ENCODE data around the gene PAK4. TPM values are rescaled to one million over a fixed set of nuclear protein-coding genes. Genes with fewer than 3 reads are reported as not detected.

PAK4 gene
- total and polyA plus RNA-seq, 9 of the 15 experiments (the other 6 are each of a cell fraction or from before 2014, with no cell fraction given): 0.21 to 33.5 (median 5.8) TPM

DNA sequence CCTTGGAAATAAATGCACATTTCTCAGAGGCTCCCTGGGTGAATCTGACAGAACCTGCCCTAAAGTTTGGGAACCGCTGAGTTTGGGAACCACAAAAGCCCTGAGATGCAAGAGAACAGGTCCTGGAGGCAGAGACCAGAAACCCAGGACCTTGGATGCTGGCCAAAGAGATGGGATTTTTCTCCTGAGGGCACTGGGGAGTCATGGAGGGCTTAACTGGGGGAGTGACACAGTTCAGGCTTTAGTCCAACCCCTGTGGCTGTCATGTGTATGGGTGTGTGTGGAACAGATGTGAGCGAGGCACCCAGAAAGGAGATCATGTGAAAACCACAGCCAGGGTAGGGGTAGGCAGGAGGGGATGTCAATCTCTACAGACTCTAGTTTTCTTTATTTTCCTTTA lies 67.3 kb downstream of the PAK4 start:
- in situ Hi-C loops (cut with MboI) (loop anchor here (5.0 kb wide), 1 partner anchor 71 kb away; no protein-coding TSS in a partner anchor), intact Hi-C loops (cut with micrococcal nuclease) (no loop called here)
- ChIA-PET CTCF (ENCODE audit: low intra/inter-chr PET ratio) (no interaction called here), POLR2A (no interaction called here)
- 23% methylated on average over 2 of the region's 2 CpGs for WGBS (ENCODE audit: insufficient coverage, low coverage, missing lambda C conversion rate)
- Histone ChIP-seq H3K4me3 (no peak overlapping the region), H3K27ac (ENCODE audit: extremely low read depth, low read depth, low read length) (no peak overlapping the region), H2AFZ (ENCODE audit: low read depth, low read length) (no peak overlapping the region), H4K20me1 (replicated peaks; ENCODE audit: control insufficient read depth, insufficient read depth, low read length) (peaks cover 4% of the 10 kb centered on the region; the same call in 1 of the 2 replicates), H3K4me1 (replicated peaks in 1 of 2; ENCODE audit: control insufficient read depth in 2 of 2, insufficient read depth in 2 of 2, low read length in 2 of 2) (peaks cover 0 to 20% of the 10 kb centered on the region in 2 experiments; a peak in 3 of 5 replicates), H3K9ac (ENCODE audit: insufficient read depth in 1 of 2, low read depth in 2 of 2, low read length in 2 of 2) (no peak overlapping the region; a peak in 1 of 4 replicates), H3K9me3 (replicated peaks; ENCODE audit: control insufficient read depth, insufficient read depth, low read depth, low read length) (no peaks in the 10 kb centered on the region), H3K27me3 (ENCODE audit: control insufficient read depth in 2 of 2, insufficient read depth in 2 of 2, low read length in 2 of 2) (peaks cover 3 to 24% of the 10 kb centered on the region in 2 experiments; a peak in 2 of 5 replicates), H3K36me3 (ENCODE audit: control insufficient read depth, insufficient read depth, low read length) (no peaks in the 10 kb centered on the region), H3K4me2 (ENCODE audit: insufficient read depth, low read length) (no peak overlapping the region), H3K79me2 (ENCODE audit: control insufficient read depth, insufficient read depth, low read length) (no peaks in the 10 kb centered on the region), H3K9me1 (ENCODE audit: control insufficient read depth, insufficient read depth, low read length) (no peaks in the 10 kb centered on the region)
- no peak for FAIRE-seq
- ATAC-seq: no peak
- DNase-seq (ENCODE audit: extremely low read depth in 1 of 4, low spot score in 3 of 4): no peak
- TF ChIP-seq NFIC (IDR thresholded peaks at IDR 0.05) (peak; percentile 51), JUN (IDR thresholded peaks at IDR 0.05; ENCODE audit: borderline replicate concordance, low read depth, low read length) (no peak), JUN (CRISPR knock-in tag; IDR thresholded peaks at IDR 0.05; ENCODE audit: borderline replicate concordance) (no peak), RBM25 (IDR thresholded peaks at IDR 0.05; ENCODE audit: low read depth, low read length, severe bottlenecking) (peak; percentile 19)
- no TSS peak for BruUV-seq (replicated peaks)

DNA sequence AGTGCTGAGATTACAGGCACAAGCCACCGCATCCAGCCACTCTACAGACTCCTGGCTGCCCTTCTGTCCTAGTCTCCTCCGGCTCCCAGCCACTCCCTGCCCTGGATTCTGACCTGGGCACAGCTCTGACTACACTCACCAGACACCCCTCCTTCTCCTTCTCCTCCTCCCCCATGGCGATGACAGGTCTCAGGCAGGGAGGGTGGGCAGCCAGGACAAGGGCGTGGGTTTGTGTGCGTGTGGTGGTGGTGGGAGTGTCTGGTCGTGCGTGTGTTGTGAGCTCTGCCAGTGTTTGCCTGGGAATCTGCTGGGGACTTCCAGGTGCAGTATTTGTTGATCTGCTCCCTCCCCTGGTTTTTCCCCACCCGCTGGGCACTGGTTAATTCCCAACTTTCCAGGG lies 68.2 kb downstream of the PAK4 start:
- H4K20me1 ChIP-seq (replicated peaks; ENCODE audit: control insufficient read depth, insufficient read depth, low read length): 0 out of 2 replicates have a peak, but pooled peaks cover 4% of the 10 kb centered on the region
- DNase-seq (ENCODE audit: extremely low read depth in 1 of 4, low spot score in 3 of 4) (no peak), ATAC-seq (no peak), FAIRE-seq (no peak)
- 12% methylated on average over 8 of the region's 8 CpGs for WGBS (ENCODE audit: insufficient coverage, low coverage, missing lambda C conversion rate)
- no peak overlapping the region for H3K27ac ChIP-seq (ENCODE audit: extremely low read depth, low read depth, low read length)
- H3K9me1 ChIP-seq (ENCODE audit: control insufficient read depth, insufficient read depth, low read length): no peaks in the 10 kb centered on the region
- no peaks in the 10 kb centered on the region for H3K79me2 ChIP-seq (ENCODE audit: control insufficient read depth, insufficient read depth, low read length)
- ChIA-PET CTCF (ENCODE audit: low intra/inter-chr PET ratio) (no interaction called here), POLR2A (interaction anchor here (0.7 kb wide), 1 partner anchor 15 kb away, joined by 3 read pairs; no protein-coding TSS in a partner anchor)
- no peak overlapping the region for H3K4me2 ChIP-seq (ENCODE audit: insufficient read depth, low read length)
- in situ Hi-C loops (cut with MboI): loop anchor here (5.0 kb wide), 1 partner anchor 72 kb away; no protein-coding TSS in a partner anchor
- no peak overlapping the region for H3K4me3 ChIP-seq
- no peak for TF ChIP-seq ZNF79 (CRISPR knock-in tag; IDR thresholded peaks at IDR 0.05; ENCODE audit: low read depth)
- TF ChIP-seq, protein P1, sequence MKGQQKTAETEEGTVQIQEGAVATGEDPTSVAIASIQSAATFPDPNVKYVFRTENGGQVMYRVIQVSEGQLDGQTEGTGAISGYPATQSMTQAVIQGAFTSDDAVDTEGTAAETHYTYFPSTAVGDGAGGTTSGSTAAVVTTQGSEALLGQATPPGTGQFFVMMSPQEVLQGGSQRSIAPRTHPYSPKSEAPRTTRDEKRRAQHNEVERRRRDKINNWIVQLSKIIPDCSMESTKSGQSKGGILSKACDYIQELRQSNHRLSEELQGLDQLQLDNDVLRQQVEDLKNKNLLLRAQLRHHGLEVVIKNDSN (CRISPR knock-in tag; IDR thresholded peaks at IDR 0.05): 0 out of 2 replicates have a peak, but pooled peaks have one; percentile 8
- BruUV-seq (replicated peaks): no TSS peak
- no peaks in the 10 kb centered on the region for H3K9me3 ChIP-seq (replicated peaks; ENCODE audit: control insufficient read depth, insufficient read depth, low read depth, low read length)
- peaks cover 0 to 22% of the 10 kb centered on the region in 2 experiments; a peak in 3 of 5 replicates for H3K4me1 ChIP-seq (replicated peaks in 1 of 2; ENCODE audit: control insufficient read depth in 2 of 2, insufficient read depth in 2 of 2, low read length in 2 of 2)
- H2AFZ ChIP-seq (ENCODE audit: low read depth, low read length): no peak overlapping the region
- intact Hi-C loops (cut with micrococcal nuclease): no loop called here
- no peaks in the 10 kb centered on the region for H3K36me3 ChIP-seq (ENCODE audit: control insufficient read depth, insufficient read depth, low read length)
- peaks cover 3 to 27% of the 10 kb centered on the region in 2 experiments; a peak in 2 of 5 replicates for H3K27me3 ChIP-seq (ENCODE audit: control insufficient read depth in 2 of 2, insufficient read depth in 2 of 2, low read length in 2 of 2)
- peak overlapping the region in 1 of 2 experiments; percentile 61; a peak in 1 of 4 replicates for H3K9ac ChIP-seq (ENCODE audit: insufficient read depth in 1 of 2, low read depth in 2 of 2, low read length in 2 of 2)
